ENCODE results near the gene DENND4C.

The DENND4C gene

GRCh38 chr9:19286634-19287188 lies 56.2 kb downstream of the DENND4C start:
- no peaks in the 10 kb centered on the region for H3K4me1 ChIP-seq (ENCODE audit: insufficient read depth, low read length, severe bottlenecking)
- H3K9ac ChIP-seq (ENCODE audit: low read length), result no peak overlapping the region
- H3F3A ChIP-seq (ENCODE audit: insufficient read depth, low read length), result no peaks in the 10 kb centered on the region; the same call in 1 of the 2 replicates
- TF ChIP-seq, protein P1, sequence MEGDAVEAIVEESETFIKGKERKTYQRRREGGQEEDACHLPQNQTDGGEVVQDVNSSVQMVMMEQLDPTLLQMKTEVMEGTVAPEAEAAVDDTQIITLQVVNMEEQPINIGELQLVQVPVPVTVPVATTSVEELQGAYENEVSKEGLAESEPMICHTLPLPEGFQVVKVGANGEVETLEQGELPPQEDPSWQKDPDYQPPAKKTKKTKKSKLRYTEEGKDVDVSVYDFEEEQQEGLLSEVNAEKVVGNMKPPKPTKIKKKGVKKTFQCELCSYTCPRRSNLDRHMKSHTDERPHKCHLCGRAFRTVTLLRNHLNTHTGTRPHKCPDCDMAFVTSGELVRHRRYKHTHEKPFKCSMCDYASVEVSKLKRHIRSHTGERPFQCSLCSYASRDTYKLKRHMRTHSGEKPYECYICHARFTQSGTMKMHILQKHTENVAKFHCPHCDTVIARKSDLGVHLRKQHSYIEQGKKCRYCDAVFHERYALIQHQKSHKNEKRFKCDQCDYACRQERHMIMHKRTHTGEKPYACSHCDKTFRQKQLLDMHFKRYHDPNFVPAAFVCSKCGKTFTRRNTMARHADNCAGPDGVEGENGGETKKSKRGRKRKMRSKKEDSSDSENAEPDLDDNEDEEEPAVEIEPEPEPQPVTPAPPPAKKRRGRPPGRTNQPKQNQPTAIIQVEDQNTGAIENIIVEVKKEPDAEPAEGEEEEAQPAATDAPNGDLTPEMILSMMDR (IDR thresholded peaks at IDR 0.05; ENCODE audit: low read length), result no peak
- TF ChIP-seq EZH2 (IDR thresholded peaks at IDR 0.05; ENCODE audit: borderline replicate concordance, low read length), result no peak
- peaks cover 25% of the 10 kb centered on the region for H3K79me2 ChIP-seq (ENCODE audit: insufficient read depth, low read length)
- no peak overlapping the region for H2AFZ ChIP-seq (ENCODE audit: low read length)
- no peaks in the 10 kb centered on the region for H3K9me2 ChIP-seq (ENCODE audit: low read depth, low read length)
- H3K4me2 ChIP-seq (ENCODE audit: low read length), result no peak overlapping the region
- no peak overlapping the region for H3K27ac ChIP-seq (ENCODE audit: low read depth, low read length, poor library complexity, severe bottlenecking)
- no peaks in the 10 kb centered on the region for H3K9me3 ChIP-seq (ENCODE audit: low read length)
- no peaks in the 10 kb centered on the region for H4K20me1 ChIP-seq (ENCODE audit: insufficient read depth, low read length)
- H3K4me3 ChIP-seq (ENCODE audit: low read depth, low read length, poor library complexity, severe bottlenecking), result no peak overlapping the region
- H3K27me3 ChIP-seq (ENCODE audit: insufficient read depth, low read length), result no peaks in the 10 kb centered on the region
- H3K36me3 ChIP-seq (ENCODE audit: insufficient read depth, low read length), result peaks cover 22% of the 10 kb centered on the region

GRCh38 chr9:19288081-19288480 lies 57.6 kb downstream of the DENND4C start:
- peaks cover 22% of the 10 kb centered on the region for H3K79me2 ChIP-seq (ENCODE audit: insufficient read depth, low read length)
- no peak for TF ChIP-seq EZH2 (IDR thresholded peaks at IDR 0.05; ENCODE audit: borderline replicate concordance, low read length)
- TF ChIP-seq, protein P1 (IDR thresholded peaks at IDR 0.05; ENCODE audit: low read length), result no peak
- H3K36me3 ChIP-seq (ENCODE audit: insufficient read depth, low read length), result peaks cover 34% of the 10 kb centered on the region
- no peak overlapping the region for H2AFZ ChIP-seq (ENCODE audit: low read length)
- H3K27me3 ChIP-seq (ENCODE audit: insufficient read depth, low read length), result no peaks in the 10 kb centered on the region
- no peak overlapping the region for H3K4me2 ChIP-seq (ENCODE audit: low read length)
- no peak overlapping the region for H3K9ac ChIP-seq (ENCODE audit: low read length)
- no peak overlapping the region for H3K27ac ChIP-seq (ENCODE audit: low read depth, low read length, poor library complexity, severe bottlenecking)
- no peak overlapping the region for H3K4me3 ChIP-seq (ENCODE audit: low read depth, low read length, poor library complexity, severe bottlenecking)
- H3K4me1 ChIP-seq (ENCODE audit: insufficient read depth, low read length, severe bottlenecking), result no peaks in the 10 kb centered on the region
- H3F3A ChIP-seq (ENCODE audit: insufficient read depth, low read length), result no peaks in the 10 kb centered on the region; the same call in 1 of the 2 replicates
- H4K20me1 ChIP-seq (ENCODE audit: insufficient read depth, low read length), result no peaks in the 10 kb centered on the region
- no peaks in the 10 kb centered on the region for H3K9me3 ChIP-seq (ENCODE audit: low read length)
- no peaks in the 10 kb centered on the region for H3K9me2 ChIP-seq (ENCODE audit: low read depth, low read length)

- H3K4me2 ChIP-seq (ENCODE audit: low read length), result no peak overlapping the region
- peaks cover 9% of the 10 kb centered on the region; the same call in 1 of the 2 replicates for H3K79me2 ChIP-seq (ENCODE audit: insufficient read depth, low read length)
- H3K9ac ChIP-seq (ENCODE audit: low read length), result no peak overlapping the region
- no peaks in the 10 kb centered on the region; the same call in 1 of the 2 replicates for H3F3A ChIP-seq (ENCODE audit: insufficient read depth, low read length)
- peaks cover 44% of the 10 kb centered on the region for H3K36me3 ChIP-seq (ENCODE audit: insufficient read depth, low read length)
- H3K4me1 ChIP-seq (ENCODE audit: insufficient read depth, low read length, severe bottlenecking), result no peaks in the 10 kb centered on the region
- no peak overlapping the region for H3K4me3 ChIP-seq (ENCODE audit: low read depth, low read length, poor library complexity, severe bottlenecking)
- H3K27me3 ChIP-seq (ENCODE audit: insufficient read depth, low read length), result no peaks in the 10 kb centered on the region
- no peaks in the 10 kb centered on the region for H3K9me2 ChIP-seq (ENCODE audit: low read depth, low read length)
- no peak for TF ChIP-seq EZH2 (IDR thresholded peaks at IDR 0.05; ENCODE audit: borderline replicate concordance, low read length)
- TF ChIP-seq, protein P1 (IDR thresholded peaks at IDR 0.05; ENCODE audit: low read length), result no peak
- H4K20me1 ChIP-seq (ENCODE audit: insufficient read depth, low read length), result no peaks in the 10 kb centered on the region
- H3K9me3 ChIP-seq (ENCODE audit: low read length), result no peaks in the 10 kb centered on the region
- H3K27ac ChIP-seq (ENCODE audit: low read depth, low read length, poor library complexity, severe bottlenecking), result no peak overlapping the region
- H2AFZ ChIP-seq (ENCODE audit: low read length), result no peak overlapping the region
Observed at GRCh38 chr9:19290103-19290502, 59.6 kb downstream of the DENND4C start.

All from OCI-LY1 (cell line).